Omental fat pad (tissue), 4 donors: ENCODE data around the gene CYP2B6. TPM values are rescaled to one million over a fixed set of nuclear protein-coding genes. Genes with fewer than 3 reads are reported as not detected.

Experiments used
- ATAC-seq: fragments of 150-250 bp; one replicate; pipeline ENCODE4 v1.9.1; 2016; ENCODE audit warnings: mild to moderate bottlenecking, moderate library complexity; ENCODE audit not compliant: low FRiP score
- DNase-seq: peaks from one replicate; pipeline ENCODE4 v3.0.0-alpha.2; 2019; ENCODE audit warnings: low spot score
- CTCF ChIP-seq, 3 donors: fragments of 450-650 bp; IDR thresholded peaks; one replicate each; pipeline ENCODE4 v1.5.1; 2016 to 2017; ENCODE audit warnings: antibody characterized with exemption in 3 of 3, mild to moderate bottlenecking in 3 of 3, moderate library complexity in 2 of 3
- total RNA-seq, 4 donors: library from RNA; depleted of rRNA; stranded (reverse); fragments of >200 nt; gene quantifications; one replicate each; pipeline ENCODE4 v1.1.0, GENCODE V29; 2016

The CYP2B6 gene
- total RNA-seq, 4 donors from 2014 or later = not detected

- no peak for TF ChIP-seq CTCF (IDR thresholded peaks at IDR 0.05)
- ATAC-seq = no peak
- DNase-seq = no peak
Observed at GRCh38 chr19:41064974-41065569, 74.0 kb downstream of the CYP2B6 start.

Other genes with a start within 250 kb of the CYP2B6 start
- 1 to 10 TPM; 3.2 to 3.8 (median 3.5) TPM for gene ACTMAP, start 240.8 kb upstream of the CYP2B6 start, total RNA-seq
- gene SNRPA, start 240.1 kb upstream of the CYP2B6 start, total RNA-seq = 10 to 100 TPM; 34.8 to 46.8 (median 41.0) TPM
- not detected for gene MIA, start 215.8 kb upstream of the CYP2B6 start, total RNA-seq
- gene RAB4B, start 213.0 kb upstream of the CYP2B6 start, total RNA-seq = 10 to 100 TPM; 20.0 to 37.0 (median 21.7) TPM
- 100 to 1,000 TPM in 2 of 4 donors, 10 to 100 TPM in 2; 91.6 to 107 (median 101) TPM for gene EGLN2, start 192.1 kb upstream of the CYP2B6 start, total RNA-seq
- gene CYP2A6, start 140.8 kb upstream of the CYP2B6 start, total RNA-seq = under 1 TPM in 1 of 4 donors, not detected in 3; 0.36 TPM
- not detected for gene CYP2A7, start 109.1 kb upstream of the CYP2B6 start, total RNA-seq
- gene CYP2A13, start 97.2 kb downstream of the CYP2B6 start, total RNA-seq = not detected
- gene CYP2F1, start 123.2 kb downstream of the CYP2B6 start, total RNA-seq = not detected
- gene CYP2S1, start 201.9 kb downstream of the CYP2B6 start, total RNA-seq = 1 to 10 TPM in 3 of 4 donors, under 1 TPM in 1; 0.32 to 6.5 (median 5.5) TPM
- gene AXL, start 227.9 kb downstream of the CYP2B6 start, total RNA-seq = 100 to 1,000 TPM in 1 of 4 donors, 10 to 100 TPM in 3; 65.8 to 141 (median 78.7) TPM